Measurements from ENCODE around the gene SCMH1. TPM values are rescaled to one million over a fixed set of nuclear protein-coding genes. Genes with fewer than 3 reads are reported as not detected.

The SCMH1 gene
- total and polyA plus RNA-seq, 2 experiments from 2014 or later: 48.1 to 52.3 TPM

GRCh38 chr1:41153750-41154274, 88.3 kb downstream of the SCMH1 start:
- Histone ChIP-seq H3K27me3 (no peaks in the 10 kb centered on the region), H3K79me2 (peaks cover 2% of the 10 kb centered on the region), H3K9me2 (replicated peaks; ENCODE audit: insufficient read depth) (no peaks in the 10 kb centered on the region), H3K36me3 (replicated peaks; ENCODE audit: insufficient read depth, low read depth) (no peaks in the 10 kb centered on the region), H3K27ac (no peak overlapping the region), H4K20me1 (ENCODE audit: insufficient read depth, poor library complexity, severe bottlenecking) (no peaks in the 10 kb centered on the region), H3K9me3 (ENCODE audit: low read depth) (no peaks in the 10 kb centered on the region), H3K4me3 (no peak overlapping the region), H2AFZ (no peak overlapping the region), H3K4me2 (no peak overlapping the region), H3K4me1 (ENCODE audit: insufficient read depth) (peaks cover 21% of the 10 kb centered on the region)
- TF ChIP-seq, protein P1, sequence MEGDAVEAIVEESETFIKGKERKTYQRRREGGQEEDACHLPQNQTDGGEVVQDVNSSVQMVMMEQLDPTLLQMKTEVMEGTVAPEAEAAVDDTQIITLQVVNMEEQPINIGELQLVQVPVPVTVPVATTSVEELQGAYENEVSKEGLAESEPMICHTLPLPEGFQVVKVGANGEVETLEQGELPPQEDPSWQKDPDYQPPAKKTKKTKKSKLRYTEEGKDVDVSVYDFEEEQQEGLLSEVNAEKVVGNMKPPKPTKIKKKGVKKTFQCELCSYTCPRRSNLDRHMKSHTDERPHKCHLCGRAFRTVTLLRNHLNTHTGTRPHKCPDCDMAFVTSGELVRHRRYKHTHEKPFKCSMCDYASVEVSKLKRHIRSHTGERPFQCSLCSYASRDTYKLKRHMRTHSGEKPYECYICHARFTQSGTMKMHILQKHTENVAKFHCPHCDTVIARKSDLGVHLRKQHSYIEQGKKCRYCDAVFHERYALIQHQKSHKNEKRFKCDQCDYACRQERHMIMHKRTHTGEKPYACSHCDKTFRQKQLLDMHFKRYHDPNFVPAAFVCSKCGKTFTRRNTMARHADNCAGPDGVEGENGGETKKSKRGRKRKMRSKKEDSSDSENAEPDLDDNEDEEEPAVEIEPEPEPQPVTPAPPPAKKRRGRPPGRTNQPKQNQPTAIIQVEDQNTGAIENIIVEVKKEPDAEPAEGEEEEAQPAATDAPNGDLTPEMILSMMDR (IDR thresholded peaks at IDR 0.05; ENCODE audit: poor library complexity): no peak
- TF ChIP-seq EZH2phosphoT487 (IDR thresholded peaks at IDR 0.05; ENCODE audit: low read depth, severe bottlenecking, unreplicated experiment) (no peak), EZH2 (IDR thresholded peaks at IDR 0.05; ENCODE audit: borderline replicate concordance) (no peak)
- DNase-seq (ENCODE audit: low spot score): no peak

GRCh38 chr1:41152622-41153044, 89.5 kb downstream of the SCMH1 start:
- no peaks in the 10 kb centered on the region for H3K9me3 ChIP-seq (ENCODE audit: low read depth)
- no peaks in the 10 kb centered on the region for H3K9me2 ChIP-seq (replicated peaks; ENCODE audit: insufficient read depth)
- peaks cover 21% of the 10 kb centered on the region for H3K4me1 ChIP-seq (ENCODE audit: insufficient read depth)
- no peaks in the 10 kb centered on the region for H3K27me3 ChIP-seq
- peak overlapping the region; percentile 53 for H3K27ac ChIP-seq
- no peaks in the 10 kb centered on the region for H3K36me3 ChIP-seq (replicated peaks; ENCODE audit: insufficient read depth, low read depth)
- peak overlapping the region; percentile 0 for H3K4me2 ChIP-seq
- peaks cover 2% of the 10 kb centered on the region for H3K79me2 ChIP-seq
- no peaks in the 10 kb centered on the region for H4K20me1 ChIP-seq (ENCODE audit: insufficient read depth, poor library complexity, severe bottlenecking)
- H3K4me3 ChIP-seq: no peak overlapping the region
- WGBS (ENCODE audit: low lambda C conversion rate, missing lambda C conversion rate): 59% methylated on average over 1 of the region's 1 CpG
- H2AFZ ChIP-seq: no peak overlapping the region
- no peak for DNase-seq (ENCODE audit: low spot score)
- TF ChIP-seq, protein P1 (IDR thresholded peaks at IDR 0.05; ENCODE audit: poor library complexity): no peak
- no peak for TF ChIP-seq EZH2phosphoT487 (IDR thresholded peaks at IDR 0.05; ENCODE audit: low read depth, severe bottlenecking, unreplicated experiment)
- TF ChIP-seq EZH2 (IDR thresholded peaks at IDR 0.05; ENCODE audit: borderline replicate concordance): no peak

DNA sequence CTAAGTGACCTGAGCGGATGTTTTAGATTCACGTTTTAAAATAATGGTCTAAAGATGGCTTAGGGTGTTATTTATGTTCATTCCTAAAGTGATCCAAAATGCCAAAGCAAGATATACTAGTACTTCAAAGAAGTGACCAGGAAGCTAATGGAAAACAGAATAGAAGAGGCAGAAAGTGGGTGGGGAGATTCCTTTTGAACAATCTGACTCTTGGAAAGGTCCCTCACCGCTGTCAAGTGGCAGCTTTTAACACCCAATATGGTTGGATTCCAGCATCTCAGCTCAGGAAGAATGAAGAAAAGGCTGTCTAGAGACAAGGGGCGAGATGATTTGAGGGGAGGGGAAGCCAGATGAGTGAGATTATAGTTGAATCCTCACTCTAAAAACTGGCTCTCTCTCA, 90.3 kb downstream of the SCMH1 start:
- TF ChIP-seq, protein P1 (IDR thresholded peaks at IDR 0.05; ENCODE audit: poor library complexity): no peak
- no peak for TF ChIP-seq EZH2 (IDR thresholded peaks at IDR 0.05; ENCODE audit: borderline replicate concordance)
- TF ChIP-seq EZH2phosphoT487 (IDR thresholded peaks at IDR 0.05; ENCODE audit: low read depth, severe bottlenecking, unreplicated experiment): no peak
- Histone ChIP-seq H3K9me2 (replicated peaks; ENCODE audit: insufficient read depth) (no peaks in the 10 kb centered on the region), H3K79me2 (peaks cover 2% of the 10 kb centered on the region), H3K9me3 (ENCODE audit: low read depth) (no peaks in the 10 kb centered on the region), H4K20me1 (ENCODE audit: insufficient read depth, poor library complexity, severe bottlenecking) (no peaks in the 10 kb centered on the region), H3K36me3 (replicated peaks; ENCODE audit: insufficient read depth, low read depth) (no peaks in the 10 kb centered on the region), H3K4me2 (peak overlapping the region; percentile 0), H3K27ac (peak overlapping the region; percentile 53), H3K4me3 (no peak overlapping the region), H2AFZ (no peak overlapping the region), H3K4me1 (ENCODE audit: insufficient read depth) (peaks cover 21% of the 10 kb centered on the region), H3K27me3 (no peaks in the 10 kb centered on the region)
- WGBS (ENCODE audit: low lambda C conversion rate, missing lambda C conversion rate): 62% methylated on average over 4 of the region's 4 CpGs
- no peak for DNase-seq (ENCODE audit: low spot score)

Data from hepatocyte (in vitro differentiated cells).